Stimulated activated CD8-positive, alpha-beta memory T cell treated with anti-CD3 and anti-CD28 coated beads, Interleukin-4, amount 100 ng/mL, for 48 hours (primary cell): ENCODE data around the gene DUSP11.
"Not testable (repeated sequence)": the region's sequence is repeated elsewhere in the genome, so short reads cannot be mapped to it uniquely, and the experiment has no call there.

ENCODE experiments used
- DNase-seq: peaks from one replicate; pipeline ENCODE4 v3.0.0-alpha.2; 2020

The DUSP11 gene

GRCh38 chr2:73779467-73780236 lies at the start of gene DUSP11:
Gene DUSP11 (minus strand): TSS chr2:73780103. CDS start chr2:73779974, 129 bp downstream.
- peak; percentile 99 for DNase-seq

GRCh38 chr2:73828818-73829570 lies 49.1 kb upstream of the DUSP11 start, which contains the start of gene STAMBP:
Gene STAMBP (plus strand): TSS chr2:73828961. CDS start chr2:73830857, 1,896 bp downstream.
- peak; percentile 93 for DNase-seq

DNA sequence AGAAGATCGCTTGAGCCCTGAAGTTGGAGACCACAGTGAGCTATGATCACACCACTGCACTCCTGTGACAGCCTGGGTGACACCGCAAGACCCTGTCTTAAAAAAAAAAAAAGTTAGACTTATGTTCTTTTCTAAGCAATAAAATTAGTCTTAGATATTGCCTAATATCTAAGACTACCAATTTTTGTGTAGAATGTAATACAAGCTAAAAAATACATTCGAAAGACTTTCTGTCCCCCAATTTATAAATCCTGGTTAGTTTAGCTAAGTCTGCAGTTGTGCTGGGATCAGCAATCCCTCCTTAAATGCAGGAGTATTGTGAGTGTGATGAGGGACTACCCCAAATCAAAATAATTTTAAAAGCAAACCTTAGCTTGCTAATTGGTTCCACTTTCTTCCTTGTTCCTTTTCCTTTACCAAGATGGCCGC lies 48.5 kb upstream of the DUSP11 start:
- DNase-seq = no peak

DNA sequence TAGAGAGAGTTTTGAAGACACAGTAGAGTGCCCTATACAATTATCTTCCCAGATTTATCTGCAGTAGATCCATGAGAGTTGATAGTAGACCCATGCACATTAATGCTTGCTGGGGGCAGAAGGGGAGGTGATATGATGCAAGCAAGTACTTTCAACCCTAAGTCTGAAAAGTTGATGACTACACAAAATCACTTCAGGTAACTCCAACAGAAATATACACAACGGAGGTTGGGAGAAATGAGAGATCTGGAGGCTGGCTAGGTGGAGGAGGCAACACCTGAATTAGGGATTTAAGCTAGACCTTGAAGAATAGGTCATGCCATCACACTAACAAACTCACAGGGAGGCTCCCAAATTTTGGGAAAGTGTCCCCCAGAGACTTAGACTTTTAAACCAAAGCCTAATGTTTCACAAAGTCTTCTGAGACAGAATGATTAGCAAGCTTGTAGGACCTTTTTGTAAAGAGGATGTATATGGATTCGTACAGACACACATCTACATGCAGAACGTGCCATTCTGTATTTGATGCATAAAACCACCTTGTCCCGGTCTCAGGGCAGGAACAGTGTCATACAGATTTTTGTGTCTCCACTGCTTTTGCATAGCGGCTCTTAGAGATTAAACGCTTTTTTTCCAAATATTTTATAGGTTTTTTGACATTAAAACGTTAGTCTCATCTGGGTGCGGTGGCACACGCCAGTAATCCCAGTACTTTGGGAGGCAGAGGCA lies 47.9 kb upstream of the DUSP11 start:
- DNase-seq = no peak

DNA sequence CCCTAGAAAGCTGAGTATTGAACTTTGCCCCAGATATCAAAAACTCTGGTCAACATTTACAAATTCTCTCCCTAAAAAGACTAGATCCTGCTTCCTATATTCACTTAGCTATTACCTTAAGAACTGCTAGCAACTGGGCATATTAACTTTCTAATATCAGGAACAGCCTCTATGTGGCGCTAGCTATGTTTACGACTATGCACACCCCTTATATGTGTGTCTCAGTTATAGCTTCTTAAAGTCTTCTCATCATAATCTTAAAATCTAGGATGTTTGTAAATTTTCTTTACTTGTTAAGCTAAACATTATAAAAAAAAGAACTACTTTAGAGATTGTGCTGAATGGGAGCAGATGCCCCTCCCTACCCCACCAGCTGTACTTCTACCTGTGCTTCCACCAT lies 47.1 kb upstream of the DUSP11 start:
- no peak for DNase-seq

GRCh38 chr2:73825408-73825807 lies 45.5 kb upstream of the DUSP11 start:
- DNase-seq = no peak

GRCh38 chr2:73823916-73824523 lies 44.1 kb upstream of the DUSP11 start:
- no peak for DNase-seq

- DNase-seq = no peak
Measured at GRCh38 chr2:73823416-73823815, 43.5 kb upstream of the DUSP11 start.

- no peak for DNase-seq
Measured at GRCh38 chr2:73822991-73823390, 43.1 kb upstream of the DUSP11 start.

DNA sequence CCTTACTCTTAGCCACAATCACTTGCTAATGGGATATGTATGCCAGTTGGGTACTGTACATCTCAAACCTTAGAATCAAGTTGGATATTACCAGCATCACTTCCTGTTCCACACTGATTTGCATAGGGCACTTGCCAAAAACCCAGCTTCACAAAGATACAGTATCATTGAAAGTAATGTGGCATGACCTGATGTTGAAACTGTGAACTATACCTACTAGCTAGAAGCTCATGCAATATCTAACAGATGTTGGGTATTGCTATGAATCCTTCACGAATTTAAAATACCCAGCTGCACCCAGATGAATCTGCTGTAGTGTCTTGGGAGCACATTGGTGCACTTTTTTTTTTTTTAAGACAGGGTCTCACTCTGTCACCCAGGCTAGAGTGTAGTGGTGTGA lies 42.4 kb upstream of the DUSP11 start:
- no peak for DNase-seq

DNA sequence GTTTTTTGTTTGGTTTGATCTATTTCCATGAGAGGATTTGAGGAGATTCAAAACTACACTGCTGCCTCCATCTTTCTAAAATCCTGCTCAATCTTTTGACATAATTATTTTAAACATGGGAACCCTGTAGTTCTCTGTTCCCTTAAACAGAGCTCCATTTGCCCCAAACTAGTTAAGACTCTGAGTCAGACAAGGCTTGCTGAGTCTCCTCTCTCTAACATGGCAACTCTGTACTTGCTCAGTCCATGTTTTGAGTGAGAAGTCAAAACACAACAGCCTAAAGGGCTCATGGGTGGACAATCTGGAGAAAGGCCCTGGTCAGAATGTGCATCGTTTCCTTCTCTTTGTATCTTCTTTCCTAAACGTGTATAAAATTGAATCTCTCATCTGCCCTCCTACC lies 41.8 kb upstream of the DUSP11 start:
- DNase-seq = no peak

GRCh38 chr2:73821227-73821626 lies 41.3 kb upstream of the DUSP11 start:
- DNase-seq = peak; percentile 46

DNA sequence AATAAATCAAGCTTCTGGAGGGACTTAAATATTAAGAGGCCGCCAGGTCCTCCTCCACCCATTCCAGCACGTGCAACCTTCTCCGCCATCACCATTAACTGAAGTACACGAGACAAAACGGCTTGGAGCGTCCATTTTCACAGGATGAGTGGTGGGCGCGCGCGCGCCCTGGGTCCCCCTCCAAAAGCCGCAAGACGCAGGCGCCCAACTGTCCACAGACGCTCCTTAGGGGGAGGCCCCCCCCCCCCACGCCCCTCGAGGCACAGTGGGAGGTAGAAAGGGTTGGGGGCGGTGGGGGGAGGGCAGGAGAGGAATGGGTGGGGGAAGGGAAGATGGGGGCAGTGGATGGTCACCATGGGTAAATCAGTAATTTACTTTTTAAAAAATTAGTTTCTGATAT lies 38.4 kb upstream of the DUSP11 start:
- DNase-seq = no peak

DNA sequence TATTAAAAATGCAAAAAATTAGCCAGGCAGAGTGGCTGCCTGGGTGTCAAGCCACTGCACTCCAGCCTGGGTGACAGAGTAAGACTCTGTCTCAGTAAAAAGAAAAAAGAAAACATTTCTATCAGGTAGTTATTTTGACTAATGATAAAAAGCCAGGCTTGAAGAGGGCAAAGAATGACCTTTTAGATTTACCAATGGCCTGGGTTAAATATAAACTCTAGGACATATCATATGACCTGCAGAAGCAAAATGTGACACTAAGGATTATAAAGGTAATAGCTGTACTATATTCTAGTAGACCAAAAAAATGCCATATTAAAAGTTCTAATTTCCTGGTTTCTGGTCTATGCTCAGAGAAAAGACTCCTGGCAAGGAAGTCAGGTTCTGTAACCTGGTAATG lies 32.7 kb upstream of the DUSP11 start:
- DNase-seq = no peak

GRCh38 chr2:73811878-73812277 lies 32.0 kb upstream of the DUSP11 start:
- DNase-seq = no peak

GRCh38 chr2:73783883-73784282 lies 4.0 kb upstream of the DUSP11 start, which contains the start of gene C2orf78:
Gene C2orf78 (plus strand): TSS chr2:73784183. CDS start chr2:73784310, 127 bp downstream.
- DNase-seq = not testable (repeated sequence)

- DNase-seq = not testable (repeated sequence)
Measured at GRCh38 chr2:73783402-73783801, 3.5 kb upstream of the DUSP11 start.

DNA sequence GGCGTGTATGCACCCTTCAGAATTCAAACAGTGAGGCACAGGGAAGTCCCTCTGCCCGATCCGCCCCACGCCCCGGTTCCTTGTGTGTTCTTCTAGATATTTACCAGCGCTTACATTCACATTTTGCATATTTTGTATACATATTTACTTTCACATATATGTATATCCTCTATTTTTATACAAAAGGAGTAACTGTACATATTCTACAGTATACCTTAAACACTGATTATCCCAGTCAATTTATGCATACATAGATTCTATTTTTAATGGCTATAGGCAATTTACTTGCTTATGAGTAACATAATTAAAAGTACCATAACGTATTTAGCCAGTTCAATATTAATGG lies 307 bp upstream of the DUSP11 start:
- DNase-seq = no peak

GRCh38 chr2:73778867-73779466 lies 936 bp downstream of the DUSP11 start:
- DNase-seq = not testable (repeated sequence)

- DNase-seq = no peak
Measured at GRCh38 chr2:73776869-73777519, 2.9 kb downstream of the DUSP11 start.

DNA sequence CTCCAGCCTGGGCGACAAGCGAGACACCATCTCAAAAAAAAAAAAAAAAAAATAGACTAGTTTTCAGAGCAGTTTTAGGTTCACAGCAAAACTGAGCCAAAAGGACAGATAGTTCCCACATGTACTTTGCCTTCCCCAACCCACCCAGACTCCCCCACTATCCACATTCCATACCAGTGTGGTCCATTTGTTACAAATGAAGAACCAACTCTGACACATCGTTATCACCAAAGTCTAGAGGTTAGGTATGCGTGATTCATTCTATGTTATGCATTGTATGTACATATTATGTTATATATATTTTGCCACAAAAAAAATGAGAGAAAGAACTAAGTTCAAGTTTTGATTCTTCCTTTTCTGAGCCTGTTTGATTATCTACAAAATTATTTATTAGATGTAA lies 3.5 kb downstream of the DUSP11 start:
- no peak for DNase-seq

GRCh38 chr2:73772819-73773218 lies 7.1 kb downstream of the DUSP11 start:
- no peak for DNase-seq
